PC-9 (cell line): ENCODE measurements around the gene MAST2. TPM values are rescaled to one million over a fixed set of nuclear protein-coding genes. Genes with fewer than 3 reads are reported as not detected.

Experiments used
- BruUV-seq: library from RNA; stranded (reverse); fragments of 400-500 nt; replicated peaks from 2 replicates; lab custom pipeline; 2021; lab: Mats Ljungman, UMichigan
- CTCF ChIA-PET: fragments of 300-600 bp; sonication (Branson Sonifier 250); formaldehyde crosslinking; loops from one replicate; lab custom pipeline; 2022; ENCODE audit warnings: antibody characterized with exemption; lab: Charles Lee
- POLR2A ChIA-PET: fragments of 300-600 bp; sonication (Branson Sonifier 250); formaldehyde crosslinking; loops from one replicate; lab custom pipeline; 2022; ENCODE audit warnings: antibody characterized with exemption; ENCODE audit not compliant: unreplicated experiment; lab: Charles Lee
- DNase-seq, 2 experiments: peaks; one replicate each; pipeline versions ENCODE4 v3.0.0 to v3.0.0-alpha.2; 2015 to 2022; ENCODE audit warnings: mixed read lengths in 1 of 2
- H2AFZ ChIP-seq: fragments of 200-600 bp; sonication (generic); 2 replicates; pipeline ENCODE4 v1.8.1; 2017; ENCODE audit warnings: antibody characterized with exemption
- H3F3A ChIP-seq: fragments of 200-600 bp; sonication (generic); 2 replicates; pipeline ENCODE4 v1.8.1; 2017; ENCODE audit warnings: antibody characterized with exemption, mild to moderate bottlenecking, low read depth; ENCODE audit not compliant: insufficient read depth
- H3K27ac ChIP-seq: fragments of 200-600 bp; sonication (generic); 2 replicates; pipeline ENCODE4 v1.6.1; 2016; ENCODE audit warnings: mixed run types
- H3K27me3 ChIP-seq: fragments of 200-600 bp; sonication (generic); 2 replicates; pipeline ENCODE4 v1.6.1; 2016; ENCODE audit warnings: low read depth, mixed run types; ENCODE audit not compliant: insufficient read depth
- H3K36me3 ChIP-seq: fragments of 200-600 bp; sonication (generic); 2 replicates; pipeline ENCODE4 v1.6.1; 2016; ENCODE audit warnings: low read depth, mixed run types
- H3K4me1 ChIP-seq: fragments of 200-600 bp; sonication (generic); replicated peaks from 2 replicates; pipeline ENCODE4 v1.6.1; 2016; ENCODE audit warnings: mixed run types; ENCODE audit not compliant: insufficient read depth
- H3K4me2 ChIP-seq: fragments of 200-600 bp; sonication (generic); 2 replicates; pipeline ENCODE4 v1.6.1; 2017; ENCODE audit warnings: mixed run types
- H3K4me3 ChIP-seq: fragments of 200-600 bp; sonication (generic); 2 replicates; pipeline ENCODE4 v1.6.1; 2016; ENCODE audit warnings: mixed run types
- H3K79me2 ChIP-seq: fragments of 200-600 bp; sonication (generic); 2 replicates; pipeline ENCODE4 v1.6.1; 2017; ENCODE audit warnings: low read depth, mixed run types
- H3K9me2 ChIP-seq: fragments of 200-600 bp; sonication (generic); 2 replicates; pipeline ENCODE4 v1.8.1; 2017; ENCODE audit warnings: mild to moderate bottlenecking; ENCODE audit not compliant: insufficient read depth
- H3K9me3 ChIP-seq: fragments of 200-600 bp; sonication (generic); 2 replicates; pipeline ENCODE4 v1.8.1; 2016; ENCODE audit warnings: low read depth; ENCODE audit not compliant: insufficient read depth
- H4K20me1 ChIP-seq: fragments of 200-600 bp; sonication (generic); 2 replicates; pipeline ENCODE4 v1.8.1; 2017; ENCODE audit not compliant: insufficient read depth
- EZH2 ChIP-seq: fragments of 200-600 bp; sonication (generic); IDR thresholded peaks from 2 replicates; pipeline ENCODE4 v1.8.0; 2017; ENCODE audit warnings: antibody characterized with exemption, low read depth
- intact Hi-C: fragments of 100-400 bp; cut with micrococcal nuclease; formaldehyde crosslinking; loops from one replicate; pipeline ENCODE4 v1.10.0; 2022; ENCODE audit not compliant: unreplicated experiment
- total RNA-seq: library from RNA; stranded (reverse); gene quantifications from 2 replicates; pipeline ENCODE4 v1.2.3, GENCODE V29; 2021
- TF ChIP-seq, protein P1 (sequence below): fragments of 200-600 bp; sonication (generic); conservative IDR thresholded peaks from 2 replicates; pipeline ENCODE4 v1.6.1; 2017; ENCODE audit warnings: mixed run types, antibody characterized with exemption, mild to moderate bottlenecking, moderate library complexity

Gene MAST2
- total RNA-seq, 1 experiment from 2014 or later: 58.8 TPM

DNA sequence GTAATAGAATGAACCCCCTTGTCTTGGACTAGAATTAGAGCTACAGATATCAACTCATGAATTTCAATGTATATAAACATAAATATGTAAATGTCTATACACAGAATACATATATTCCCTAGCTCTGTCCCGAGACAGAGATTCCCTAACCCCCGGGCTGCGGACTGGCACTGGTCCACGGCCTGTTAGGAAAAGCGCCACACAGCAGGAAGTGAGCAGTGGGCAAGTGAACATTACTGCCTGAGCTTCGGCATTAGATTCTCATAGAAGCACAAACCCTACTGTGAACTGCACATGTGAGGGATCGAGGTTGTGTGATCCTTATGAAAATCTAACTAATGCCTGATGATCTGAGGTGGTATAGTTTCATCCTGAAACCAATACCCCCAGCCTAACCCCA, 277.8 kb downstream of the MAST2 start:
- H3K36me3 ChIP-seq: peaks cover 28% of the 10 kb centered on the region
- H3K4me3 ChIP-seq: no peak overlapping the region
- CTCF ChIA-PET: no interaction called here
- H3K27me3 ChIP-seq: no peaks in the 10 kb centered on the region
- H3K9me2 ChIP-seq: no peaks in the 10 kb centered on the region
- H2AFZ ChIP-seq: no peak overlapping the region
- TF ChIP-seq, protein P1, sequence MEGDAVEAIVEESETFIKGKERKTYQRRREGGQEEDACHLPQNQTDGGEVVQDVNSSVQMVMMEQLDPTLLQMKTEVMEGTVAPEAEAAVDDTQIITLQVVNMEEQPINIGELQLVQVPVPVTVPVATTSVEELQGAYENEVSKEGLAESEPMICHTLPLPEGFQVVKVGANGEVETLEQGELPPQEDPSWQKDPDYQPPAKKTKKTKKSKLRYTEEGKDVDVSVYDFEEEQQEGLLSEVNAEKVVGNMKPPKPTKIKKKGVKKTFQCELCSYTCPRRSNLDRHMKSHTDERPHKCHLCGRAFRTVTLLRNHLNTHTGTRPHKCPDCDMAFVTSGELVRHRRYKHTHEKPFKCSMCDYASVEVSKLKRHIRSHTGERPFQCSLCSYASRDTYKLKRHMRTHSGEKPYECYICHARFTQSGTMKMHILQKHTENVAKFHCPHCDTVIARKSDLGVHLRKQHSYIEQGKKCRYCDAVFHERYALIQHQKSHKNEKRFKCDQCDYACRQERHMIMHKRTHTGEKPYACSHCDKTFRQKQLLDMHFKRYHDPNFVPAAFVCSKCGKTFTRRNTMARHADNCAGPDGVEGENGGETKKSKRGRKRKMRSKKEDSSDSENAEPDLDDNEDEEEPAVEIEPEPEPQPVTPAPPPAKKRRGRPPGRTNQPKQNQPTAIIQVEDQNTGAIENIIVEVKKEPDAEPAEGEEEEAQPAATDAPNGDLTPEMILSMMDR: no peak
- TF ChIP-seq EZH2: no peak
- H3K4me2 ChIP-seq: no peak overlapping the region
- H3K79me2 ChIP-seq: peaks cover 91% of the 10 kb centered on the region
- H3K27ac ChIP-seq: no peak overlapping the region
- POLR2A ChIA-PET: interaction anchor here (0.9 kb wide), 1 partner anchor 54 kb away, joined by 6 read pairs; no protein-coding TSS in a partner anchor
- H3K9me3 ChIP-seq: 0 out of 2 replicates have a peak, but pooled peaks cover 5% of the 10 kb centered on the region
- no TSS peak for BruUV-seq
- peaks cover 55% of the 10 kb centered on the region for H3F3A ChIP-seq
- H4K20me1 ChIP-seq: peaks cover 14% of the 10 kb centered on the region; the same call in 1 of the 2 replicates
- DNase-seq: no peak
- intact Hi-C loops: loop anchor here (5.0 kb wide), 1 partner anchor 51 kb away; the partner anchor contains the start of gene PIK3R3
- peaks cover 27% of the 10 kb centered on the region for H3K4me1 ChIP-seq

DNA sequence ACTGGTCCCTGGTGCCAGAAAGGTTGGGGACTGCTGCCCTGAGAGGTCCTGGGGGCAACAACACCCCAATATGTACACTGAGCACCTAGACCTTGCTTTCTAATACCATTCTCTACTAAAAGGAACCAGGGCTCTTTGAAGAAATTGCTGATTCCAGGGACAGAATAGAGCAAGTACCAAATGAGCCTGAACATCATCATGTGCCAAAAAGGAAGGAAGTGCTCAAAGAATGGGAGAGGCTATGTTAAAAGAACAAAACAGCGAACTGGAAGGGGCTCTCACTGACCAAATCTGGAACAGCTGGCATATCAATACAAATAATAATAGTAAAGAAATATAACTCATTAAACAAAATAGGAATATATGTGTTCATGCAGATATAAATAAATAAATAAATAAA, 278.2 kb downstream of the MAST2 start:
- H3K4me1 ChIP-seq: peaks cover 31% of the 10 kb centered on the region
- ChIA-PET POLR2A (interaction anchor here (0.9 kb wide), 1 partner anchor 54 kb away, joined by 6 read pairs; no protein-coding TSS in a partner anchor), CTCF (no interaction called here)
- H3K4me3 ChIP-seq: no peak overlapping the region
- intact Hi-C loops: loop anchor here (5.0 kb wide), 1 partner anchor 51 kb away; the partner anchor contains the start of gene PIK3R3
- BruUV-seq: no TSS peak
- H3K9me3 ChIP-seq: 0 out of 2 replicates have a peak, but pooled peaks cover 5% of the 10 kb centered on the region
- H3K27me3 ChIP-seq: no peaks in the 10 kb centered on the region
- peaks cover 25% of the 10 kb centered on the region for H3K36me3 ChIP-seq
- peaks cover 14% of the 10 kb centered on the region; the same call in 1 of the 2 replicates for H4K20me1 ChIP-seq
- no peak for DNase-seq
- no peak overlapping the region for H2AFZ ChIP-seq
- no peaks in the 10 kb centered on the region for H3K9me2 ChIP-seq
- peaks cover 59% of the 10 kb centered on the region for H3F3A ChIP-seq
- peaks cover 91% of the 10 kb centered on the region for H3K79me2 ChIP-seq
- H3K4me2 ChIP-seq: no peak overlapping the region
- H3K27ac ChIP-seq: no peak overlapping the region
- TF ChIP-seq, protein P1: no peak
- TF ChIP-seq EZH2: no peak

DNA sequence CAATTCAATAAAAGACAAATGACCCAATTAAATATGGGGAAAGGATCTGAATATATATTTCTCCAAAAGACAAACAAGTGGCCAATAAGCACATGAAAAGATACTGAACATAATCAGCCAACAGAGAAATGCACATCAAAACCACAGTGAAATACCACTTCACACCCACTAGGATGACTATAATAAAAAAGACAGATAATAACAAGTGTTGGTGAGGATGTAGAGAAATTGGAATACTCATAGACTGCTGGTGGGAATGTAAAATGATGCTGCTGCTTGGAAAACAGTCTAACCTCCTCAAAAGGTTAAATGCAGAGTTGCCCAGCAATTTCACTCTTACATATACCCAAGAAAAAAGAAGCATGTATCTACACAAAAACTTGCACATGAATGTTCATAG, 280.2 kb downstream of the MAST2 start:
- Histone ChIP-seq H3K4me1 (peaks cover 44% of the 10 kb centered on the region), H2AFZ (no peak overlapping the region), H4K20me1 (peaks cover 17% of the 10 kb centered on the region; the same call in 1 of the 2 replicates), H3K9me2 (no peaks in the 10 kb centered on the region), H3K27ac (peak overlapping the region; percentile 91), H3K27me3 (no peaks in the 10 kb centered on the region), H3K4me2 (no peak overlapping the region), H3K79me2 (peaks cover 97% of the 10 kb centered on the region), H3K4me3 (no peak overlapping the region), H3F3A (peaks cover 57% of the 10 kb centered on the region), H3K36me3 (peaks cover 21% of the 10 kb centered on the region), H3K9me3 (0 out of 2 replicates have a peak, but pooled peaks cover 5% of the 10 kb centered on the region)
- BruUV-seq: no TSS peak
- no peak for DNase-seq
- ChIA-PET POLR2A (no interaction called here), CTCF (no interaction called here)
- TF ChIP-seq, protein P1: no peak
- no peak for TF ChIP-seq EZH2
- intact Hi-C loops: loop anchor here (5.0 kb wide), 1 partner anchor 49 kb away; the partner anchor contains the start of gene PIK3R3
